ENCODE results near the gene SLC38A7.

GRCh38 chr16:58638148-58639036 lies 46.2 kb downstream of the SLC38A7 start:
- TF ChIP-seq POLR2A (IDR thresholded peaks at IDR 0.05; ENCODE audit: extremely low read depth, insufficient read length) (no peak), CTCF (IDR thresholded peaks at IDR 0.05; ENCODE audit: low read depth, low read length) (no peak), MYC (IDR thresholded peaks at IDR 0.05; ENCODE audit: low read depth, low read length) (no peak)
- TF ChIP-seq, protein P1, sequence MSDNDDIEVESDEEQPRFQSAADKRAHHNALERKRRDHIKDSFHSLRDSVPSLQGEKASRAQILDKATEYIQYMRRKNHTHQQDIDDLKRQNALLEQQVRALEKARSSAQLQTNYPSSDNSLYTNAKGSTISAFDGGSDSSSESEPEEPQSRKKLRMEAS (IDR thresholded peaks at IDR 0.05; ENCODE audit: low read depth, low read length) = no peak
